Neuronal stem cell (in vitro differentiated cells): Measurements from ENCODE around the gene RALGPS1.
A peak's percentile ranks its signal among the peaks of the same experiment; 100 is the strongest.

Source experiments
- DNase-seq: peaks from one replicate; pipeline ENCODE4 v3.0.0-alpha.2; 2013; ENCODE audit warnings: low spot score
- H2AFZ ChIP-seq: one replicate; pipeline ENCODE4 v1.6.1; 2013; ENCODE audit warnings: mild to moderate bottlenecking, low read length, inconsistent platforms
- H2AK5ac ChIP-seq: 2 replicates; pipeline ENCODE4 v1.6.1; 2013; ENCODE audit warnings: low read depth, mild to moderate bottlenecking, inconsistent platforms, low read length, moderate library complexity, mixed read lengths
- H2BK120ac ChIP-seq: 2 replicates; pipeline ENCODE4 v1.6.1; 2013; ENCODE audit warnings: low read depth, mild to moderate bottlenecking, inconsistent platforms, low read length, moderate library complexity, mixed read lengths
- H2BK12ac ChIP-seq: one replicate; pipeline ENCODE4 v1.6.1; 2013; ENCODE audit warnings: low read length, inconsistent platforms
- H2BK15ac ChIP-seq: 2 replicates; pipeline ENCODE4 v1.6.1; 2013; ENCODE audit warnings: mild to moderate bottlenecking, low read length, inconsistent platforms, mixed read lengths
- H2BK5ac ChIP-seq: one replicate; pipeline ENCODE4 v1.6.1; 2013; ENCODE audit warnings: inconsistent platforms, mild to moderate bottlenecking, low read length, moderate library complexity
- H3K14ac ChIP-seq: one replicate; pipeline ENCODE4 v1.6.1; 2013; ENCODE audit warnings: low read length, inconsistent platforms
- H3K18ac ChIP-seq: 2 replicates; pipeline ENCODE4 v1.6.1; 2013; ENCODE audit warnings: low read length, inconsistent platforms
- H3K23ac ChIP-seq: 2 replicates; pipeline ENCODE4 v1.6.1; 2013; ENCODE audit warnings: low read depth, mild to moderate bottlenecking, mixed read lengths, low read length, inconsistent platforms; ENCODE audit not compliant: poor library complexity
- H3K27ac ChIP-seq: replicated peaks from 3 replicates; pipeline ENCODE4 v1.5.1; 2013; ENCODE audit warnings: low read length, inconsistent platforms
- H3K27me3 ChIP-seq, 3 experiments: 2 replicates each; pipeline ENCODE4 v1.6.1; 2013; ENCODE audit warnings: low read length in 3 of 3, mild to moderate bottlenecking in 2 of 3, inconsistent platforms in 1 of 3, low read depth in 1 of 3, mixed read lengths in 1 of 3, moderate library complexity in 1 of 3; ENCODE audit not compliant: control insufficient read depth in 3 of 3, insufficient read depth in 3 of 3
- H3K36me3 ChIP-seq, 2 donors: replicated peaks in 1 of 2; 2 replicates each; pipeline ENCODE4 v1.6.1; 2013; ENCODE audit warnings: low read length in 2 of 2; ENCODE audit not compliant: control insufficient read depth in 2 of 2, insufficient read depth in 2 of 2
- H3K4ac ChIP-seq: 2 replicates; pipeline ENCODE4 v1.6.1; 2013; ENCODE audit warnings: inconsistent platforms, mild to moderate bottlenecking, low read length, moderate library complexity
- H3K4me1 ChIP-seq, 2 donors: 1 replicate in 1 of 2; 2 replicates in 1 of 2; pipeline ENCODE4 v1.6.1; 2013; ENCODE audit warnings: low read length in 2 of 2, low read depth in 1 of 2; ENCODE audit not compliant: control insufficient read depth in 2 of 2, insufficient read depth in 1 of 2
- H3K4me2 ChIP-seq: one replicate; pipeline ENCODE4 v1.6.1; 2013; ENCODE audit warnings: mild to moderate bottlenecking, low read length, inconsistent platforms; ENCODE audit not compliant: insufficient read depth, poor library complexity, severe bottlenecking
- H3K4me3 ChIP-seq, 2 donors: 2 replicates each; pipeline ENCODE4 v1.5.1; 2013; ENCODE audit warnings: low read length in 2 of 2, mild to moderate bottlenecking in 2 of 2, inconsistent platforms in 1 of 2, moderate library complexity in 1 of 2
- H3K79me1 ChIP-seq: one replicate; pipeline ENCODE4 v1.6.1; 2013; ENCODE audit warnings: low read depth, mild to moderate bottlenecking, inconsistent platforms, low read length, moderate library complexity
- H3K9ac ChIP-seq: one replicate; pipeline ENCODE4 v1.6.1; 2013; ENCODE audit warnings: mild to moderate bottlenecking, low read depth, low read length, inconsistent platforms; ENCODE audit not compliant: poor library complexity
- H3K9me3 ChIP-seq, 2 donors: replicated peaks in 1 of 2; 2 replicates each; pipeline versions ENCODE3 to v1.6.1; 2013; ENCODE audit warnings: low read length in 2 of 2, mild to moderate bottlenecking in 2 of 2, inconsistent platforms in 1 of 2, low read depth in 1 of 2, mixed read lengths in 1 of 2, moderate library complexity in 1 of 2; ENCODE audit not compliant: control insufficient read depth in 2 of 2, insufficient read depth in 1 of 2
- H4K8ac ChIP-seq: one replicate; pipeline ENCODE4 v1.6.1; 2013; ENCODE audit warnings: low read depth, mild to moderate bottlenecking, inconsistent platforms, low read length, moderate library complexity
- H4K91ac ChIP-seq: one replicate; pipeline ENCODE4 v1.6.1; 2013; ENCODE audit warnings: low read length, low read depth, mild to moderate bottlenecking, inconsistent platforms; ENCODE audit not compliant: poor library complexity
- WGBS, 2 donors: extraction: QIAGEN DNeasy Blood & Tissue Kit; methylation state at CpG; one replicate each; pipeline ENCODE4 v1.1.7; 2013; ENCODE audit warnings: missing lambda C conversion rate in 2 of 2, mixed read lengths in 1 of 2; ENCODE audit not compliant: insufficient read length in 2 of 2, insufficient replicate concordance in 1 of 2; ENCODE audit errors: extremely low coverage in 2 of 2; 5-methylcytosine and 5-hydroxymethylcytosine counted together

The RALGPS1 gene

GRCh38 chr9:126956917-126957686 is 42.5 kb downstream of the RALGPS1 start:
- no peak overlapping the region for H2BK5ac ChIP-seq
- no peak overlapping the region for H3K18ac ChIP-seq
- H3K9ac ChIP-seq: no peak overlapping the region
- no peak overlapping the region for H2AK5ac ChIP-seq
- WGBS, 2 donors: no CpG with 5 or more reads among the region's 7 CpGs
- no peak overlapping the region for H3K4me2 ChIP-seq
- H4K91ac ChIP-seq: no peak overlapping the region
- H3K14ac ChIP-seq: no peak overlapping the region
- H2BK120ac ChIP-seq: no peak overlapping the region
- no peaks in the 10 kb centered on the region for H3K27me3 ChIP-seq
- H3K23ac ChIP-seq: no peak overlapping the region
- no peak overlapping the region for H3K4ac ChIP-seq
- H2BK15ac ChIP-seq: no peak overlapping the region
- no peak overlapping the region for H2BK12ac ChIP-seq
- H3K27ac ChIP-seq: no peak overlapping the region
- H3K4me1 ChIP-seq: peaks cover 0 to 2% of the 10 kb centered on the region in 2 donors
- peak overlapping the region; percentile 21 for H2AFZ ChIP-seq
- H3K36me3 ChIP-seq: no peaks in the 10 kb centered on the region
- no peaks in the 10 kb centered on the region for H3K9me3 ChIP-seq
- no peak overlapping the region for H3K4me3 ChIP-seq
- H4K8ac ChIP-seq: no peak overlapping the region
- DNase-seq: peak; percentile 20
- peaks cover 1% of the 10 kb centered on the region for H3K79me1 ChIP-seq

GRCh38 chr9:126957687-126958053 is 43.1 kb downstream of the RALGPS1 start:
- Histone ChIP-seq H3K4me1 (peaks cover 0 to 2% of the 10 kb centered on the region in 2 donors), H3K9ac (no peak overlapping the region), H4K91ac (no peak overlapping the region), H2AK5ac (no peak overlapping the region), H3K23ac (no peak overlapping the region), H3K4me2 (no peak overlapping the region), H3K79me1 (peaks cover 1% of the 10 kb centered on the region), H3K14ac (no peak overlapping the region), H3K36me3 (no peaks in the 10 kb centered on the region), H2BK12ac (no peak overlapping the region), H3K4me3 (no peak overlapping the region), H2BK120ac (no peak overlapping the region), H3K9me3 (no peaks in the 10 kb centered on the region), H3K27me3 (no peaks in the 10 kb centered on the region), H2BK15ac (no peak overlapping the region), H3K4ac (no peak overlapping the region), H2AFZ (no peak overlapping the region), H2BK5ac (no peak overlapping the region), H4K8ac (no peak overlapping the region), H3K18ac (no peak overlapping the region), H3K27ac (no peak overlapping the region)
- no CpG with 5 or more reads among the region's 3 CpGs for WGBS, 2 donors
- DNase-seq: no peak

GRCh38 chr9:126959336-126959735 is 44.8 kb downstream of the RALGPS1 start:
- H3K4me1 ChIP-seq: peaks cover 0 to 2% of the 10 kb centered on the region in 2 donors
- no peak overlapping the region for H3K9ac ChIP-seq
- no peaks in the 10 kb centered on the region for H3K9me3 ChIP-seq
- H3K23ac ChIP-seq: no peak overlapping the region
- H3K27ac ChIP-seq: no peak overlapping the region
- WGBS, 2 donors: no CpG with 5 or more reads among the region's 3 CpGs
- H3K36me3 ChIP-seq: no peaks in the 10 kb centered on the region
- no peak overlapping the region for H2BK120ac ChIP-seq
- no peak overlapping the region for H3K4ac ChIP-seq
- H2BK15ac ChIP-seq: no peak overlapping the region
- H2AK5ac ChIP-seq: no peak overlapping the region
- DNase-seq: no peak
- H3K27me3 ChIP-seq: no peaks in the 10 kb centered on the region
- H2BK12ac ChIP-seq: no peak overlapping the region
- H3K4me3 ChIP-seq: no peak overlapping the region
- H3K79me1 ChIP-seq: no peaks in the 10 kb centered on the region
- no peak overlapping the region for H4K8ac ChIP-seq
- no peak overlapping the region for H3K18ac ChIP-seq
- no peak overlapping the region for H2BK5ac ChIP-seq
- H3K14ac ChIP-seq: no peak overlapping the region
- H4K91ac ChIP-seq: no peak overlapping the region
- H3K4me2 ChIP-seq: no peak overlapping the region
- H2AFZ ChIP-seq: no peak overlapping the region

GRCh38 chr9:126959917-126960316 is 45.3 kb downstream of the RALGPS1 start:
- Histone ChIP-seq H3K23ac (no peak overlapping the region), H3K27me3 (no peaks in the 10 kb centered on the region), H3K9me3 (no peaks in the 10 kb centered on the region), H3K4me3 (no peak overlapping the region), H2AFZ (no peak overlapping the region), H4K8ac (no peak overlapping the region), H2BK12ac (no peak overlapping the region), H4K91ac (no peak overlapping the region), H2AK5ac (no peak overlapping the region), H3K18ac (no peak overlapping the region), H3K36me3 (no peaks in the 10 kb centered on the region), H3K4ac (no peak overlapping the region), H3K27ac (no peak overlapping the region), H2BK120ac (no peak overlapping the region), H3K14ac (no peak overlapping the region), H3K9ac (no peak overlapping the region), H3K4me1 (peaks cover under 1 to 2% of the 10 kb centered on the region in 2 donors), H3K79me1 (no peaks in the 10 kb centered on the region), H2BK15ac (no peak overlapping the region), H2BK5ac (no peak overlapping the region), H3K4me2 (no peak overlapping the region)
- DNase-seq: no peak
